OCI-LY1 (cell line): ENCODE measurements around the gene OR4D2.

ENCODE experiments used
- EZH2 ChIP-seq: fragments of 200-600 bp; sonication (generic), shearing (Covaris generic); IDR thresholded peaks from 2 replicates; pipeline ENCODE4 v1.8.0; 2017; ENCODE audit warnings: borderline replicate concordance, mixed run types, mild to moderate bottlenecking, antibody characterized with exemption, low read length, moderate library complexity, mixed read lengths
- TF ChIP-seq, protein P1 (sequence below): fragments of 200-600 bp; sonication (generic), shearing (Covaris generic); IDR thresholded peaks from 2 replicates; pipeline ENCODE4 v1.5.1; 2017; ENCODE audit warnings: mild to moderate bottlenecking, antibody characterized with exemption, low read length, moderate library complexity, mixed read lengths

GRCh38 chr17:58147930-58148434 lies 18.8 kb upstream of the OR4D2 start, which contains the start of gene OR4D1:
- TF ChIP-seq, protein P1, sequence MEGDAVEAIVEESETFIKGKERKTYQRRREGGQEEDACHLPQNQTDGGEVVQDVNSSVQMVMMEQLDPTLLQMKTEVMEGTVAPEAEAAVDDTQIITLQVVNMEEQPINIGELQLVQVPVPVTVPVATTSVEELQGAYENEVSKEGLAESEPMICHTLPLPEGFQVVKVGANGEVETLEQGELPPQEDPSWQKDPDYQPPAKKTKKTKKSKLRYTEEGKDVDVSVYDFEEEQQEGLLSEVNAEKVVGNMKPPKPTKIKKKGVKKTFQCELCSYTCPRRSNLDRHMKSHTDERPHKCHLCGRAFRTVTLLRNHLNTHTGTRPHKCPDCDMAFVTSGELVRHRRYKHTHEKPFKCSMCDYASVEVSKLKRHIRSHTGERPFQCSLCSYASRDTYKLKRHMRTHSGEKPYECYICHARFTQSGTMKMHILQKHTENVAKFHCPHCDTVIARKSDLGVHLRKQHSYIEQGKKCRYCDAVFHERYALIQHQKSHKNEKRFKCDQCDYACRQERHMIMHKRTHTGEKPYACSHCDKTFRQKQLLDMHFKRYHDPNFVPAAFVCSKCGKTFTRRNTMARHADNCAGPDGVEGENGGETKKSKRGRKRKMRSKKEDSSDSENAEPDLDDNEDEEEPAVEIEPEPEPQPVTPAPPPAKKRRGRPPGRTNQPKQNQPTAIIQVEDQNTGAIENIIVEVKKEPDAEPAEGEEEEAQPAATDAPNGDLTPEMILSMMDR, result no peak
- no peak for TF ChIP-seq EZH2
